Smooth muscle cell of the brain vasculature (primary cell): Measurements from ENCODE around the gene GIMAP5.
A peak's percentile ranks its signal among the peaks of the same experiment; 100 is the strongest.
"Not testable (repeated sequence)": the region's sequence is repeated elsewhere in the genome, so short reads cannot be mapped to it uniquely, and the experiment has no call there.

ENCODE experiments used
- DNase-seq: peaks from one replicate; pipeline ENCODE4 v3.0.0-alpha.2; 2012; ENCODE audit warnings: low read depth, low spot score

Gene GIMAP5

DNA sequence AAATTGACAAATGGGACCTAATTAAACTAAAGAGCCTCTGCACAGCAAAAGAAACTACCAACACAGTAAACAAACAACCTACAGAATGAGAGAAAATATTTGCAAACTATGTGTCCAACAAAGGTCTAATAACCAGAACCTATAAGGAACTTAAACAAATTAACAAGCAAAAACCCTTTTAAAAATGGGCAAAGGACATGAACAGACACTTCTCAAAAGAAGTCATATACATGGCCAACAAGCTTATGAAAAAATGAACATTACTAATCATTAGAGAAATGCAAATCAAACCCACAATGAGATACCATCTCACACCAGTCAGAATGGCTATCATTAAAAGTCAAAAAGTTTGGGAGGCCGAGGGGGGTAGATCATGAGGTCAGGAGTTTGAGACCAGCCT, 36.9 kb downstream of the GIMAP5 start:
- not testable (repeated sequence) for DNase-seq

DNA sequence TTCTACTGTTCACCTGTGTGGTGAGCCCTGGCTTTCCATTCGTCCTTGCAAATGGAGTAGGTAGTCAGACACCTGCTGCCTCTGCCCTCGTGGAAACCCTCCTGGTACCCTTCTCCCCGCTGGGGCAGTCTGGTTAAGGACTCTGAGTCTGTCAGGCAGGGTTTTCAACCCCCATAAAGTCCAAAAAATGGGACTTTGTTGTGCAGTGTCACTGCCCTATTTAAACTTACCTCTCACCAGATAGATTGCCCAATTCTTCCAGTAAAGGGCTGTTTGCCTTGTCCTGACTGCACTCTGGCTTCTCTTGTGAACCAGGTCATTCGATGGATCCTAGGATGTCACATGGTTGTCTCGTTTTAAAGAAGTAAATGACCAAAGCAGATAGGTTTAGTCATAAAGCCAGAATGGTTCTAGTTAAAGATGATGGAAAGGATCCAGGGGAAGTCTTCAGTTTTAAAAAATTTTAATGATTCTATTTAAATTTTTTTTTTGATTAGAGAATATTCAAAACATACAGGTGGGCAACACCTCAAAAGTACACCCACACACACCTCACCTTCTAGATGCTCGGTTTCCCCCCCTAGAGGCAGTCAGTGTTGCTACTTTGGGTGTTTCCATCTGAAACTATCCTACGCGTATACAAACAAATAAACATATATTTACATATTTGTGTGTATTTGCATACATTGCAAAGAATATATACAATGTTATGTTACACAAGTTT, 41.0 kb downstream of the GIMAP5 start:
- DNase-seq, result no peak

DNA sequence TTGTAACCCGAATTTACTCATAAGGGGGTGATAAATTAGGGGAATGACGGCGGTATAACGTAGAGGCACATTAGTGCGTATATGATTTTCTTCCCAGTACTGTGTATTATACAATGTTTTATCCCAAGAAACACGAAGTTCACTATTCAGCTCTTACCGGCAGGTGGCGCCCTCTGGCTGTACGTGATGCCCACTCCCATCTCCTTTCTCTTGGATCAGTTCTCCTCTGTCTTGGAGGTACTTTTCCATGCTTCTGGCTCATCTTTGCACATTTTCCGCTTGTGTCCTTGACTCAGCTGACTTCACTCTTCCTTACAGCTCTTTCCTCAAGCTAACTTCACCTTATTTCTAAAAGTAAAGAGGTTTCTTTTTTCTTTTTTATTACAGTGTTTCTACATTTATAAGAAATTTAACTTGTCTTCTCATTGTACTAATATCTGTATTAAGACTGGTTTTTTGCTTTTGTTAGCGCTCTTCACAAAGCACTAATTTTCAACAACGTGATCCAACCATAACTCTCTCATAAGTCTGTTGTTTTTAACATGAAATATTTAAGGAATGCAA, 41.6 kb downstream of the GIMAP5 start:
- peak; percentile 39 for DNase-seq

DNA sequence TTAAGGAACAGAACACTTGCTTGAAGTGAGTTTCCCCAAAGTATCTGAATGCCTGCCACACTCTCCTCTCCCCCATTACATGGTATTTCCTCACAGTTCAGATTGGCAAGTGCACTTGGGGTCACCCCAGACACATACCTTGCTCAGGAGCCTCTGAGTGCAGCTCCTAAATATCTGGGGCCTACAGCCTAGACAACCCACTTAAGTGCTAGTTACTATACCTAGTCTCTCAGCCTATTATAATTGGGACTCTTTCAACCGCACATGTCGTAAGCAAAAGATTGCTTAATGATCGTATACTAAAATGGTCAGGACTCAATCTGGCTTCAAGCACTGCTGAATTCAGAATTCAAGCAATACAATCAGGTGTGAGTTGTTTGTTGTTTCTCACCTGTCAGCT, 43.1 kb downstream of the GIMAP5 start:
- no peak for DNase-seq

DNA sequence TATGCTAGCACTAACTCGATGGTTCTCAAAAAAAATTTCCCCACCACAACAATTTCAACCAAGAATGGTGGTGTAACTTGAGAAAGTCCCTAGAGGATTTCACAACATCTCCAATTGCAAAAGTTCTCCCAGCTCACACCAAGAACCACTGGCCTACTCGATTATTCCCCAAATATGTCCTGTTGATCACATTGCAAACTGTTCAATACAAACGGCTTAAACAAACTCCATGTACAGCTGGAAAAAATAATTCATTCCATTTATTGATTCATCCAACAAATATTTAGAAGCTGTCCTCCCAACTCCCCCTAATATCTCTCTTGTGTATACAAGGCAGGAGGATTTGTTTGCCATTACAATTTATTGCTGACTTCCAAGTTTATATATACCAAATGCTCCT, 43.9 kb downstream of the GIMAP5 start:
- DNase-seq, result no peak

DNA sequence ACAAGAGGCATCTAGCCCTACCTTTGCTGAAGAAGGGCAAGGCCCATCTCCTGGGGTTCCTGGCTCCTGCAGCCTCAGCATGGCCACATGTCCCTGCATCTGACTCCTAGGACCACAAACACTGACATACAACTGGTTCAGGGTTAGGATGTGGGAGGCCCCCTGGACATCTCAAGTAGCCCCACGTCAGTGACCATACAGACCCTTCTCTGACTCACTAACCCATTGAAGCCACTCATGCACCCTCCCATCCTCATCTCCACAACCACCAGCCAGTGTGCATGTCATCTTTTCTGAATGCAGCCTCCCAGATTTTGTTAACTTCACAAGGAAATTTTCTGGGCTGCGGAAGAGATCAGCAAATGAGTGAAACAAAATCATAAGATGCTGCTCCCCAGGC, 44.7 kb downstream of the GIMAP5 start:
- DNase-seq, result no peak

DNA sequence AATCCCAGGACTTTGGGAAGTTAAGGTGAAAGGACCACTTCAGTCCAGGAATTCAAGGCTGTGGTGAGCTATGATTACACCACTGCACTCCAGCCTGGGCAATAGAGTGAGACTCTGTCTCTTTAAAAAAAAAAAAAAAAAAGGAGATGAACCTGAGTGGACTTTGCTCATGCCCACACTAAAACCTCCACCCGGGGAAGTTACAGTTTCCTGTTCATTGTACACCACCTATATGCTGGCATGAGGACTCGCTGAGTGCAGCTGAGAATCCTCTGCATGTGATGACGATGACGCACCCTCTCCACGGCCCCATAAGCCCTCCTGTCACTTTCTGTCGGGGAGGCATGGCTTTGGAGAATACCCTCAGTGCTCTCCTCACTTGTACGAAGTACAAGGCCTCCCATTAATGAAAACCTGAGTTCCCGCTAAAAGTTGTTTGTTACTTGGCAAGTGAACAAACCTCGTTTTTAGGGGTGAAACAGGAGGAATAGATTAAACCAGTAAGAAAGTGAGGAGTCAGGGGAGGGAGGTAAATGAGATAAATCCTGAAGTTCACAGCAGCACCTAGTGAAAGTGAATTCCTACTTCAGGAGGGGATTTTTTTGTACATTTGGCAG, 47.0 kb downstream of the GIMAP5 start:
- no peak for DNase-seq

DNA sequence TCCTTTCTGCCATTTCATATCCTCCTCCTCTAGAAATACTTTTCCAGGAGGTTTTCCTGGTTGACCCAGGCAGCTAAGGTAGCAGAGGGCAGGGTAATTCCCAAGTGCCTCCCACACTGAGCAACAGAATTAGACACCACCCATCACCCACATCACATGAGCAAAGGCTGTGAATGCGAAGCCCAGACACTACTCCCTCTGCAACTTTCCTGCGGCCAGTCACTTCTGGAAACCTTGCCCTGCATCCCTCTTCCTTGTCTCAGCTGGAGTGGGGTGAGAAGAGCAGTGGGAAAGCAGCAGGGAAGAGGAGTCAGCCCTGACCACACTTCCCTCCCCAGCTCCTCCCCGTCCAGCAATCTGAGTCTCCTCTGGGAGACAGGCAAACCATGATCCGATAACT, 47.7 kb downstream of the GIMAP5 start:
- no peak for DNase-seq

DNA sequence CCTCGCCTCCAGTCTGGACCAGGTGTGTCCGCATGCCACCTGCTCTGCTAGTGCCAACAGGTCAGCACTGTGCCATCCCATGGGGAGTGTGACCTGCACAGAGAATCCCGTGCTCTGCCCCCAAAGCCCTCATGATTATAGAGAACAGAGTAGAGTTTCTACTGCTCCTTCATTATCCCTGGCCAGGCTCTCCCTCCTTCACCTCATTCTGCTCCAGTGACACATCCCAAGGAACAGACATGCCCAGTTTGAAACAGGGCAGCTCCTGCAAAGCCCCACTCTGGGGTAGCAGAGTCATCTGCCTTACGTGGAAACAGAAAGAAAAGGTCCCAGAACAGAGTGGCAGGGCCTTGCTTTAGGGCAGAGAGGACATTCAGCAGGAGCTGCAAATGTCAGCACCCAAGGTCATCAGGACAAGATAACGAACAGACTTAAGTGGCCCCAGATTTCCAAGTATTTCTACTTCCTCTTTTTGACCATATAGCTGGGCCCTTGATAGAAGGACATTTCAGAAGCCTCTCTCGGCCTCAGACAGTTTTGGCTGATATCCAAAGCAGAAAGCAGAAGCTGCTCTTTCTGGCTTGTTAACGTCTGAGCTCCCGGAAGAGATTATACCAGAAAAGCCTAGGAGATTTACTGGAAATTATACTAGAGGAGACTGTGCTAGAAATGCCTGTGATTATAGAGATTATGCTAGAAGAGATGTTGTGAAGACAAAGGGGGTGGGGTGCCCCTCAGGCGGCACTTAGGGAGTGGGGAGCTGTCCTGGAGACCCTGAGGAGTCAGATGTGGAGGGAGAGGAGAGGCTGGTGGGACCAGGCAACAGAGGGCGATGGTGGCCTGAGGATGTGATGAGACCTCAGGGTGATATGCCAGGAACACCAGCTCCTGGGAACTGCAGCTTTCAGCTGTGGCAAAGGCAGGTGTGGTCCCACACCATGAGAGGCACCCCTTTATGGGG, 50.4 kb downstream of the GIMAP5 start:
- no peak for DNase-seq

DNA sequence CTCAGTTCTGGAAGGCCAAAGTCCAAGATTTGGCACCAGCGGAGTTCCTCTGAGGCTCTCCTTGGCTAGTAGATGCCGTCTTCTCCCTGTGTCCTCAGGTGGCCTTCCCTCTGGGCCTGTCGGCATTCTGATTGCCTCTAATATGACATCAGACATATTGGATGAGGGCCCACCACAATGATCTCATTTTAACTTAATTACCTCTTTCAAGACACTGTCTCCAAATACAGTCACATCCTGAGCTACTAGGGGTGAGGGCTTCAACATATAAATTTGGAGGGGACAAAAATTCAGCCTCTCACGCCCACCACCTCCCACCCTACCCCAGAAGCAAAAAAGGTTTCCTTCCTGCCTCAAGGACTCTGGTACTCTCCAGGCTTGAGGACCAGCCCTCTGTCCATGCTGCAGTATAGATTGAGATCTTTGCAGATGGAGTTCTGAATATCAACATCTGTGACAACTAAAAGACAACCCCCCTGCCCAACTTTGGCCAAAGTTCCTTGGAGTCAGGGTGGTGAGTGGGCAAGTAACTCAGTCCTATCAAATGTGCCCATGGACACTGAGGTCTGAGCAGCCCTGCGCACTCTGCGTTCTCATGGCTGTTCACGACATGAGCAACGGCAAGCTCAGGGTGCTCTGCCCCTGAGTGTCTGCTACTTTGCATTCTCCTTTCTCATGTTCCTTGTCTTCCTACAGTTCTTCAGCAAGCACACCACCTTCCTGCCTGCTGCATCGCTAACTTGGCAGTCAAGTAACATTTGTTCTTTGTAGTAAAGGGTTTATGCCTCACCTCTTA, 51.5 kb downstream of the GIMAP5 start:
- DNase-seq, result no peak

DNA sequence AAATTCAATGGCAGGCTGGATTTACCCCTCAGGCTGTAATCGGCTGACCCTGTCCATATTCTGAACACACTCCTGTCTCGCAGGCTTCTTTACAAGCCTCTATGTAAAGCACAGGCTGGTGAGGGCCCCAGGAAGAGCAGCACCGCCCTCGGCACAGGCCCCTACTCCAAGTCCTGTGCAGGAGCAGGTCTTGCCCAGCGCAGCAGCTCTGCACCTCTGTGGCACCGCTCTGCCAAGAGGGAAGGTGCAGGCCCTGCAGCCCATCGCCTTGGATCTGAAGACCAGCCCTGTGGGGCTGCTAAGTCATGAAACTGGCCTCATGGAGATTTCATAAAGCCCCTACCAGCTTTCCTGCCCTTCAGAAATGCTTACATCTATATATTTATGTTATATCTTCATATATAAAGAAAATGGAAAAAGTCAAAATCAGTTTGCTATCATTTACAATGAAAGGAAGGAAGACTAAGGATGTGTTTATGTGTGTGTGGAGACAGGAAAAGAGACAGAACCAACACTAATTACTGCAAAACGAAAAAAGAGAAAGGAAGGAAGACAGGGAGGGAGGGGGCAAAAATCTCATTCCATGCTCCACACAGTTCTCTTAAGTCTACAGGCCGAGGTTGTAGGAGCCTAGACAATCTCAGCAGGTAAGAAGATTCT, 53.3 kb downstream of the GIMAP5 start:
- DNase-seq, result no peak

DNA sequence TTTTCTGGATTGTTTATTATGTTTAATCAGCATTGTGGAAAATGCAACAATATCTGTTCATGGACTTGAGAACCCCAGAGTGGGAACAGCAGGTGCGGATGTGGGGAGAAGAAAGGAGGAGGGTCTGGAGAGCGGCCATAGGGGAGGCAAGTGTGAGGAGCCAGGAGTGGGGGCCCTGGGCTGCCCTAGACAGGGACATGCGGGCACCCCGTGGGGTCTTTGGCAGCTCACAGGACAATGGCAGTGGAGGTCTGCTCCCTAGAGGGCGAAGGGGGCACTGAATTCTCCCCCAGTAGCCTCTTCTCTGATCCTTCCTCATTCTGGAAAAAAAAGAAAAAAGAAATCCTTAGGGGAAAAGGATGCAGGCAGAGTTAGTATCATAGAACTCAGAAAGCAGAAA, 54.1 kb downstream of the GIMAP5 start:
- DNase-seq, result no peak

DNA sequence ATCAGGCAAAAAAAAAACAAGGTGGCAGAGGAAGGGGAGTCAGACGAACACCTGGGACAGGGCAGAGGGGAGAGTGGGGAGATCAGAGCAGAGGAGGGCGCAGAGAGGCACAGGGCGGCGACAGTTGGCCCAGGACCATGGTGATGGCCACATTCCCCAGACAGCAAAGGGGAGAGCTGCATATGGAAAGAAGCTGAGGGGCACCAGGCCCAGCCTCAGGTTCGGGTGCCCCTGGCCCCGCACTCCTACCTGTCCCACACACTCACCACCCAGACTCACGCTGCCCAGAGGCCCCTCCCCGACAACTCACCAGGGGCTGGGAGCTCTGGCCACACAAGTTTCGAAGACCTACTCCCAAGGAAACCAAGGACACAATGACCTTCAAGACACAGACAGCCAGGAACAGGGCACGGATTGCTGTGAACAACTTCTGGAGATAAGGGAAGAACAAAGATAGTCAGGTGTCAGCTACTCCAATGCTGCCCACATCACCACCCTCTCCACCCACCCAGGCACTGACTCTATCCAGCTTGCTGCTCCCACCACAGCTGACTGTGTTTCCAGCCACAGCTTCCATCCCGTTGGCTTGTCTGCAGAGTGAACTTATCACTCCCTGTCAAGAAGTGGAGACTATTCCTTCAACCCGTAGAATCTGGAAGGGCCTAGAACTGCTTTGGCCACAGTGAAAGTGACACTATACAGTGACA, 54.7 kb downstream of the GIMAP5 start:
- no peak for DNase-seq
